Brain microvascular endothelial cell (primary cell): ENCODE measurements around the gene ARHGDIG.

Experiments used
- DNase-seq: peaks from one replicate; pipeline ENCODE4 v3.0.0-alpha.2; 2020
- H3K27ac ChIP-seq: fragments of 250-450 bp; sonication (Bioruptor Pico); 2 replicates; pipeline ENCODE4 v1.5.1; 2020; ENCODE audit warnings: mild to moderate bottlenecking, moderate library complexity
- H3K27me3 ChIP-seq: fragments of 250-450 bp; sonication (Bioruptor Pico); replicated peaks from 2 replicates; pipeline ENCODE4 v1.5.1; 2020; ENCODE audit warnings: mild to moderate bottlenecking
- H3K36me3 ChIP-seq: fragments of 250-450 bp; sonication (Bioruptor Pico); replicated peaks from 2 replicates; pipeline ENCODE4 v1.5.1; 2020; ENCODE audit warnings: mild to moderate bottlenecking
- H3K4me3 ChIP-seq: 2 replicates; pipeline ENCODE4 v1.5.1; 2011; ENCODE audit warnings: low read depth, mild to moderate bottlenecking, control low read depth, low read length, moderate library complexity
- CTCF ChIP-seq: IDR thresholded peaks from 2 replicates; pipeline ENCODE4 v1.5.1; 2011; ENCODE audit warnings: low read depth, mild to moderate bottlenecking, moderate library complexity, low read length, control low read depth, inconsistent platforms; ENCODE audit errors: missing control alignments
- in situ Hi-C: cut with HindIII; loops from 2 replicates; pipeline ENCODE4 v1.10.0; 2017; ENCODE audit warnings: low sequenced_read_pairs, low pct_ligation_motif_present

ARHGDIG gene

GRCh38 chr16:268141-269053 lies 12.0 kb upstream of the ARHGDIG start:
- H3K4me3 ChIP-seq: no peak overlapping the region
- no peak for TF ChIP-seq CTCF
- DNase-seq: no peak
- peaks cover 6% of the 10 kb centered on the region for H3K36me3 ChIP-seq
- H3K27ac ChIP-seq: no peak overlapping the region
- in situ Hi-C loops: no loop called here
- H3K27me3 ChIP-seq: no peaks in the 10 kb centered on the region

- Histone ChIP-seq H3K36me3 (no peaks in the 10 kb centered on the region), H3K4me3 (no peak overlapping the region), H3K27ac (no peak overlapping the region), H3K27me3 (no peaks in the 10 kb centered on the region)
- in situ Hi-C loops: no loop called here
- no peak for DNase-seq
- no peak for TF ChIP-seq CTCF
Measured at GRCh38 chr16:269061-269796, 11.2 kb upstream of the ARHGDIG start.

- peaks cover 4% of the 10 kb centered on the region for H3K27me3 ChIP-seq
- DNase-seq: no peak
- in situ Hi-C loops: no loop called here
- TF ChIP-seq CTCF: no peak
- H3K27ac ChIP-seq: no peak overlapping the region
- H3K4me3 ChIP-seq: no peak overlapping the region
- H3K36me3 ChIP-seq: no peaks in the 10 kb centered on the region
Measured at GRCh38 chr16:270381-271255, 9.8 kb upstream of the ARHGDIG start.

DNA sequence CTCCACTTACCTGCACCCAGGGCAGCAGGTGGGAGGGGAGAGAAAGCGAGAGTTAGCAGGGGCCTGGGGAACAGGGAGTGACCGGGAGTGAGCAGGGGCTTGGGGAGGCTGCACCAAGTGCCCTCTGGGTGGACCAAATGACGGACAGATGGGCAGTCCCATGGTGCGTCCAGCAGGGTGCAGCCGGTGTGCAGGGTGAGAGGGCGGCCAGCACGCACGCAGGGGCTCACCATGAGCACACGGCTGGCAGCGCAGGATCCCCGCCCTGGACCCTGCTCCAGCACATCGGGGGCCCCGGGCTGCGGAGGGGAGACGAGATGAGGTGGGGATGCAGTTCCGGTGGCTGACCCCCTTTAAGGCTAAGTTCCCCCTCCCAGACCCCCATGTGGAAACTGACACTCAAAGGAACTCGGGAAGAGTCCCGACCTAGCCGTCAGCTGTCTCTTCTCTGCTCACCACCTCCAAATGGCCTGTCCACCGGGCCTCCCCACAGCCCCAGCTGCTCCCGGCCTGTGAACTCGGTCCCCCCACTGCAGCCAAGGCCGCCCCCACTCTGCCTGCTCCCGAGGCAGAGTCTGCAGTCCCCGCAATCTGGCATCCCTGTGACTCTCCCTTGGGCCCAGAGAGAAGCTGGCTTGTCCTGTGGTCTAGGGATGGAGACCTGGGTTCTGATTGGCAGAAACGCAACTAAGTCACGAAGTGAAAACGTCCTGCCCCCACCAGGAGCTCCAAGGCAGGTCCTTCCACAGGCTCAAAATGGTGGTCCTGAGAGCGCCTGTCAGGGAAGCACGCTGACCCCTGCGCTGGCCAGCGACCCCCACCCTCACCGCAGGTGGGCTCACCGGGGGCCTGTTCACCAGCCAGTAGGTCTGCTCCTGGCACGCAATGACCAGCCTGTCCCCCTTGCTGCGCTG lies 7.5 kb upstream of the ARHGDIG start:
- Histone ChIP-seq H3K27ac (no peak overlapping the region), H3K27me3 (peaks cover 4% of the 10 kb centered on the region), H3K4me3 (no peak overlapping the region), H3K36me3 (no peaks in the 10 kb centered on the region)
- in situ Hi-C loops: no loop called here
- TF ChIP-seq CTCF: no peak
- no peak for DNase-seq
